ENCODE results near the gene CERS2. TPM values are rescaled to one million over a fixed set of nuclear protein-coding genes. Genes with fewer than 3 reads are reported as not detected.

The CERS2 gene
- total and polyA plus RNA-seq, 7 donors, result 29.8 to 61.0 (median 46.0) TPM

GRCh38 chr1:150928286-150928685 is 46.3 kb downstream of the CERS2 start:
- no peak for ATAC-seq
- intact Hi-C loops (cut with DNase I), result loop anchor here in 1 of 2 donors (5.0 kb wide), 1 partner anchor 74 kb away; no protein-coding TSS in a partner anchor

GRCh38 chr1:150927624-150928023 is 47.0 kb downstream of the CERS2 start:
- Histone ChIP-seq H3K4me1 (peaks cover 16% of the 10 kb centered on the region), H3K27ac (no peak overlapping the region), H3K9me3 (peaks cover 6% of the 10 kb centered on the region), H3K27me3 (ENCODE audit: insufficient read depth in 3 of 3, low read length in 2 of 3) (no peaks in the 10 kb centered on the region), H3K36me3 (ENCODE audit: insufficient read depth in 1 of 2, low read depth in 1 of 2) (peaks cover 7 to 51% of the 10 kb centered on the region in 2 donors), H3K4me3 (no peak overlapping the region)
- DNase-seq (no peak), ATAC-seq (no peak)
- WGBS, 3 donors, result 87 to 92% (median 91%) methylated on average over 4 of the region's 4 CpGs
- no peak for TF ChIP-seq CTCF (IDR thresholded peaks at IDR 0.05)
- intact Hi-C loops (cut with DNase I), result loop anchor here in 1 of 2 donors (5.0 kb wide), 1 partner anchor 75 kb away; no protein-coding TSS in a partner anchor

More at GRCh38 chr1:150928286-150928685, 46.3 kb downstream of the CERS2 start:
- Histone ChIP-seq H3K36me3 (ENCODE audit: insufficient read depth in 1 of 2, low read depth in 1 of 2) (peaks cover 7 to 58% of the 10 kb centered on the region in 2 donors), H3K4me1 (peaks cover 15% of the 10 kb centered on the region), H3K9me3 (peaks cover 6% of the 10 kb centered on the region), H3K27ac (no peak overlapping the region), H3K27me3 (ENCODE audit: insufficient read depth in 3 of 3, low read length in 2 of 3) (no peaks in the 10 kb centered on the region), H3K4me3 (no peak overlapping the region)
- TF ChIP-seq CTCF (IDR thresholded peaks at IDR 0.05), result no peak
- DNase-seq, result no peak
- WGBS, 3 donors, result 94 to 96% (median 95%) methylated on average over 3 of the region's 3 CpGs

GRCh38 chr1:150926097-150926741 is 48.4 kb downstream of the CERS2 start, which contains the start of gene SETDB1:
SETDB1 (plus strand) TSS chr1:150926363; CDS start chr1:150927715, 1,352 bp downstream.
- DNase-seq, result peak; percentile 95 to 98
- H3K4me3 ChIP-seq, result peak within 1 kb of the TSS; percentile 75
- ATAC-seq, result peak; percentile 97 to 99 (median 98)
- WGBS, 3 donors, result 0 to 1% (median 0%) methylated on average over 39 of the region's 39 CpGs
- intact Hi-C loops (cut with DNase I), result loop anchor here in 1 of 2 donors (5.0 kb wide), 1 partner anchor 76 kb away; no protein-coding TSS in a partner anchor
- TF ChIP-seq CTCF (IDR thresholded peaks at IDR 0.05), result no peak
- H3K27ac ChIP-seq, result peak within 1 kb of the TSS; percentile 85
- H3K9me3 ChIP-seq, result no peaks in the 10 kb centered on the region
- H3K4me1 ChIP-seq, result peaks cover 22% of the 10 kb centered on the region
- peaks cover 7 to 37% of the 10 kb centered on the region in 2 donors for H3K36me3 ChIP-seq (ENCODE audit: insufficient read depth in 1 of 2, low read depth in 1 of 2)
- no peaks in the 10 kb centered on the region for H3K27me3 ChIP-seq (ENCODE audit: insufficient read depth in 3 of 3, low read length in 2 of 3)

- Histone ChIP-seq H3K4me3 (peak overlapping the region; percentile 75), H3K27me3 (ENCODE audit: insufficient read depth in 3 of 3, low read length in 2 of 3) (no peaks in the 10 kb centered on the region), H3K9me3 (no peaks in the 10 kb centered on the region), H3K27ac (no peak overlapping the region), H3K4me1 (peaks cover 22% of the 10 kb centered on the region), H3K36me3 (ENCODE audit: insufficient read depth in 1 of 2, low read depth in 1 of 2) (peaks cover 7 to 26% of the 10 kb centered on the region in 2 donors)
- intact Hi-C loops (cut with DNase I), result loop anchor here in 1 of 2 donors (5.0 kb wide), 1 partner anchor 77 kb away; no protein-coding TSS in a partner anchor
- 70 to 85% (median 72%) methylated on average over 22 to 23 of the region's 23 CpGs for WGBS, 3 donors
- no peak for TF ChIP-seq CTCF (IDR thresholded peaks at IDR 0.05)
- ATAC-seq (no peak), DNase-seq (no peak)
These were observed 49.6 kb downstream of the CERS2 start for GRCh38 chr1:150925080-150925479.
